ENCODE measurements around the gene MC4R.

DNA sequence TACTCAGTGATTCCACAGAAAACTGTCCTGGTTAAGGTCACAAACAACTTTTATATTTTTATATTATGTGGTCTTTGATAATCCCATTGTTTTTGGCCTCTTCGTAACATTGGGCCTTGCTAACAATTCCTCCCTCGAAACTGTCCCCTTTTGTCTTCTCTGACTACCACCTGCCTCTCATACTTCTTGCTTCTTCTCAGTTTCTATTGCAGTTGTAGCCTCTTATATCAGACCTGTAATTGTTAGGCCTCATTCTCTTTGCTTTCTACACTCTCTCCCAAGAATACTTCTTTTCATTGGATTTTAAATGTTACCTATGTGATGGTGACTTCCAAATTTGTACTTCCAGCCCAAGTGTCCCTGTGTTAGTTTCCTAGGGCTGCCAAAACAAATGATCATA lies 44.7 kb downstream of the MC4R start:
- TF ChIP-seq, protein P1, sequence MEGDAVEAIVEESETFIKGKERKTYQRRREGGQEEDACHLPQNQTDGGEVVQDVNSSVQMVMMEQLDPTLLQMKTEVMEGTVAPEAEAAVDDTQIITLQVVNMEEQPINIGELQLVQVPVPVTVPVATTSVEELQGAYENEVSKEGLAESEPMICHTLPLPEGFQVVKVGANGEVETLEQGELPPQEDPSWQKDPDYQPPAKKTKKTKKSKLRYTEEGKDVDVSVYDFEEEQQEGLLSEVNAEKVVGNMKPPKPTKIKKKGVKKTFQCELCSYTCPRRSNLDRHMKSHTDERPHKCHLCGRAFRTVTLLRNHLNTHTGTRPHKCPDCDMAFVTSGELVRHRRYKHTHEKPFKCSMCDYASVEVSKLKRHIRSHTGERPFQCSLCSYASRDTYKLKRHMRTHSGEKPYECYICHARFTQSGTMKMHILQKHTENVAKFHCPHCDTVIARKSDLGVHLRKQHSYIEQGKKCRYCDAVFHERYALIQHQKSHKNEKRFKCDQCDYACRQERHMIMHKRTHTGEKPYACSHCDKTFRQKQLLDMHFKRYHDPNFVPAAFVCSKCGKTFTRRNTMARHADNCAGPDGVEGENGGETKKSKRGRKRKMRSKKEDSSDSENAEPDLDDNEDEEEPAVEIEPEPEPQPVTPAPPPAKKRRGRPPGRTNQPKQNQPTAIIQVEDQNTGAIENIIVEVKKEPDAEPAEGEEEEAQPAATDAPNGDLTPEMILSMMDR (IDR thresholded peaks at IDR 0.05), result no peak
- no peak for TF ChIP-seq POLR2A (IDR thresholded peaks at IDR 0.05)
